Ovary (tissue), 9 donors: Measurements from ENCODE around the gene STK36. TPM values are rescaled to one million over a fixed set of nuclear protein-coding genes. Genes with fewer than 3 reads are reported as not detected.

Experiments used
- DNase-seq, 5 donors: peaks; one replicate each; pipeline ENCODE4 v3.0.0-alpha.2; 2019 to 2020
- H3K27ac ChIP-seq, 2 donors: fragments of 200-600 bp; one replicate each; pipeline versions ENCODE4 v1.5.1 to v1.8.0; 2019 to 2022
- H3K27me3 ChIP-seq: fragments of 200-600 bp; one replicate; pipeline ENCODE4 v1.8.0; 2022
- H3K36me3 ChIP-seq: fragments of 200-600 bp; sonication (generic); one replicate; pipeline ENCODE4 v1.5.1; 2019
- H3K4me1 ChIP-seq: one replicate; pipeline ENCODE4 v1.8.1; 2013; ENCODE audit warnings: mild to moderate bottlenecking, moderate library complexity; ENCODE audit not compliant: insufficient read depth
- H3K4me3 ChIP-seq: fragments of 200-600 bp; sonication (generic); one replicate; pipeline ENCODE4 v1.5.1; 2017
- H3K9me3 ChIP-seq, 2 donors: fragments of 200-600 bp in 1 of 2; sonication (generic) in 1 of 2; one replicate each; pipeline versions ENCODE4 v1.5.1 to v1.8.1; 2013 to 2019; ENCODE audit warnings: mild to moderate bottlenecking in 1 of 2, moderate library complexity in 1 of 2
- EP300 ChIP-seq: sonication (generic); formaldehyde crosslinking; IDR thresholded peaks from one replicate; pipeline ENCODE4 v1.6.1; 2017; ENCODE audit warnings: antibody characterized with exemption
- POLR2A ChIP-seq: fragments of 450-650 bp; IDR thresholded peaks from one replicate; pipeline ENCODE4 v1.6.1; 2017; ENCODE audit warnings: antibody characterized with exemption, mild to moderate bottlenecking, moderate library complexity
- WGBS, 3 donors: extraction: QIAGEN DNeasy Blood & Tissue Kit in 1 of 3; methylation state at CpG; one replicate each; pipeline versions ENCODE4 v1.1.5 to v1.1.7; 2013 to 2017; 5-methylcytosine and 5-hydroxymethylcytosine counted together
- intact Hi-C, 4 donors: fragments of 100-400 bp; cut with DNase I; formaldehyde crosslinking; loops; one replicate each; pipeline versions ENCODE4 v1.11.0 to v1.15.1; 2022 to 2023
- polyA plus RNA-seq, 2 donors: library from polyadenylated mRNA; stranded (reverse); fragments of 200-250 nt in 1 of 2; fragments of 350-450 nt in 1 of 2; fragmentation: Illumina TruSeq in 1 of 2; extraction: RNeasy Lipid Tissue Mini Kit (QIAGEN cat#74804) in 1 of 2; gene quantifications; one replicate each; pipeline ENCODE4 v1.2.3, GENCODE V29; 2013 to 2014
- total RNA-seq, 7 donors: library from RNA; depleted of rRNA in 2 of 7; stranded (reverse); fragments of >200 nt in 2 of 7; fragmentation: NEBNext Ultra II Directional in 3 of 7; extraction: Animal tissue kit (Norgen Biotek cat#: 25700) in 3 of 7; gene quantifications; one replicate each; pipeline versions ENCODE4 v1.1.0 to v1.2.4, GENCODE V29; 2016 to 2023
- TF ChIP-seq, protein P1 (sequence below), 3 donors: fragments of 450-650 bp in 2 of 3; fragments of 200-600 bp in 1 of 3; IDR thresholded peaks; one replicate each; pipeline versions ENCODE4 v1.5.1 to v1.8.0; 2016 to 2022; ENCODE audit warnings: antibody characterized with exemption in 3 of 3, mild to moderate bottlenecking in 1 of 3
- donor health status: DM: no; HTN: no; CAD: no; lungs with moderate emphysema.
- donor health status: DM: no; HTN: no; CAD: no.
- donor health status: Bipolar disorder and iron deficiency.
- donor health status: DM: yes; HTN: yes; CAD: no.
- donor health status: DM: no; HTN: no; CAD: no.
- donor health status: DM: yes; HTN: yes; CAD: no.

Gene STK36
- total and polyA plus RNA-seq, 9 donors, result 26.8 to 93.2 (median 38.5) TPM

GRCh38 chr2:218710334-218710686 lies 38.4 kb downstream of the STK36 start:
- DNase-seq, result peak in 1 of 5 donors; percentile 22
- Histone ChIP-seq H3K27me3 (no peaks in the 10 kb centered on the region), H3K9me3 (no peaks in the 10 kb centered on the region), H3K36me3 (no peaks in the 10 kb centered on the region), H3K4me1 (no peaks in the 10 kb centered on the region), H3K4me3 (peak overlapping the region; percentile 95), H3K27ac (no peak overlapping the region)
- intact Hi-C loops, result loop anchor here in 3 of 4 donors (2.0 to 10.0 kb wide), 3 partner anchors 136 to 144 kb away; partner anchors contain the start of gene WNT6 (in 1 of the 3)
- TF ChIP-seq, protein P1, sequence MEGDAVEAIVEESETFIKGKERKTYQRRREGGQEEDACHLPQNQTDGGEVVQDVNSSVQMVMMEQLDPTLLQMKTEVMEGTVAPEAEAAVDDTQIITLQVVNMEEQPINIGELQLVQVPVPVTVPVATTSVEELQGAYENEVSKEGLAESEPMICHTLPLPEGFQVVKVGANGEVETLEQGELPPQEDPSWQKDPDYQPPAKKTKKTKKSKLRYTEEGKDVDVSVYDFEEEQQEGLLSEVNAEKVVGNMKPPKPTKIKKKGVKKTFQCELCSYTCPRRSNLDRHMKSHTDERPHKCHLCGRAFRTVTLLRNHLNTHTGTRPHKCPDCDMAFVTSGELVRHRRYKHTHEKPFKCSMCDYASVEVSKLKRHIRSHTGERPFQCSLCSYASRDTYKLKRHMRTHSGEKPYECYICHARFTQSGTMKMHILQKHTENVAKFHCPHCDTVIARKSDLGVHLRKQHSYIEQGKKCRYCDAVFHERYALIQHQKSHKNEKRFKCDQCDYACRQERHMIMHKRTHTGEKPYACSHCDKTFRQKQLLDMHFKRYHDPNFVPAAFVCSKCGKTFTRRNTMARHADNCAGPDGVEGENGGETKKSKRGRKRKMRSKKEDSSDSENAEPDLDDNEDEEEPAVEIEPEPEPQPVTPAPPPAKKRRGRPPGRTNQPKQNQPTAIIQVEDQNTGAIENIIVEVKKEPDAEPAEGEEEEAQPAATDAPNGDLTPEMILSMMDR (IDR thresholded peaks at IDR 0.05), result no peak
- no peak for TF ChIP-seq EP300
- no peak for TF ChIP-seq POLR2A
- 39 to 54% (median 46%) methylated on average over 14 of the region's 14 CpGs for WGBS, 3 donors

- H3K27me3 ChIP-seq, result no peaks in the 10 kb centered on the region
- peak; percentile 58 for TF ChIP-seq POLR2A
- TF ChIP-seq, protein P1 (IDR thresholded peaks at IDR 0.05), result peak; percentile 84 to 98 (median 96)
- no peak for TF ChIP-seq EP300
- H3K27ac ChIP-seq, result peak within 1 kb of the TSS; percentile 74 to 81
- WGBS, 3 donors, result 0 to 1% (median 0%) methylated on average over 54 to 74 of the region's 74 CpGs
- H3K36me3 ChIP-seq, result no peaks in the 10 kb centered on the region
- H3K4me1 ChIP-seq, result no peaks in the 10 kb centered on the region
- intact Hi-C loops, result loop anchor here in 3 of 4 donors (2.0 to 10.0 kb wide), 3 partner anchors 136 to 144 kb away; partner anchors contain the start of gene WNT6 (in 1 of the 3)
- H3K4me3 ChIP-seq, result peak within 1 kb of the TSS; percentile 95
- peak; percentile 98 to 99 (median 98) for DNase-seq
- H3K9me3 ChIP-seq, result no peaks in the 10 kb centered on the region
Observed at GRCh38 chr2:218710687-218711549, 39.0 kb downstream of the STK36 start, which contains the start of gene TTLL4. Gene TTLL4 (plus strand): TSS chr2:218710835. CDS start chr2:218737677, 26,842 bp downstream.

GRCh38 chr2:218711550-218711929 lies 39.7 kb downstream of the STK36 start:
- H3K4me3 ChIP-seq, result peak overlapping the region; percentile 95
- intact Hi-C loops, result loop anchor here in 3 of 4 donors (2.0 to 10.0 kb wide), 3 partner anchors 135 to 143 kb away; partner anchors contain the start of gene WNT6 (in 1 of the 3)
- no peaks in the 10 kb centered on the region for H3K27me3 ChIP-seq
- H3K36me3 ChIP-seq, result no peaks in the 10 kb centered on the region
- H3K9me3 ChIP-seq, result no peaks in the 10 kb centered on the region
- 16 to 31% (median 23%) methylated on average over 5 of the region's 5 CpGs for WGBS, 3 donors
- DNase-seq, result no peak
- peak overlapping the region in 1 of 2 donors; percentile 74 for H3K27ac ChIP-seq
- H3K4me1 ChIP-seq, result no peaks in the 10 kb centered on the region
- no peak for TF ChIP-seq POLR2A
- no peak for TF ChIP-seq EP300
- TF ChIP-seq, protein P1 (IDR thresholded peaks at IDR 0.05), result no peak

DNA sequence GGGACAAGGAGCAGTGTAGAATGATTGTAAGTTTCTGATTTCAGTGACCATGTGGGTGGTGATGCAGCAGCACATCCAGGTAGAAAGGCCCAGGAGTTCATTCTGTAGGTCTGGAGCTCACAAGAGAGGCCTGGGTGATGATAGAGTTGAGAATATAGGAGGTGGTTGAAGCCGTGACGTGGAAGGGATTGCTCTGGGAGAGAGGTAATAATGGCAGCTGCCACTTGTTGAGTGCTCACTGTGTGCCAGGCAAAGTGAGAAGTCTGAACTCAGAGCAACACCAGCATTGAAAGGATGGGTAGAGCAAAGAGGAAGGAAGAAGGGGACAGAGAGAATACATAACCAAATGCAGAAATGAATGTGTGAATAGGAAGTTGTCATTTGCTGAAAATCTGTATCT lies 42.0 kb downstream of the STK36 start:
- intact Hi-C loops, result loop anchor here in 2 of 4 donors (5.0 to 10.0 kb wide), 2 partner anchors 133 to 141 kb away; partner anchors contain the start of gene WNT6 (in 1 of the 2)
- WGBS, 3 donors, result 95 to 97% (median 96%) methylated on average over 2 of the region's 2 CpGs
- H3K9me3 ChIP-seq, result no peaks in the 10 kb centered on the region
- H3K27me3 ChIP-seq, result no peaks in the 10 kb centered on the region
- no peak for DNase-seq
- H3K27ac ChIP-seq, result no peak overlapping the region
- H3K4me3 ChIP-seq, result no peak overlapping the region
- no peaks in the 10 kb centered on the region for H3K36me3 ChIP-seq
- no peaks in the 10 kb centered on the region for H3K4me1 ChIP-seq
- TF ChIP-seq, protein P1 (IDR thresholded peaks at IDR 0.05), result no peak
- TF ChIP-seq EP300 (no peak), POLR2A (no peak)
